Effector memory CD4-positive, alpha-beta T cell (primary cell): ENCODE data around the gene ZNF106.

Experiments
- DNase-seq, 3 donors: peaks; one replicate each; pipeline ENCODE4 v3.0.0-alpha.2; 2020
- H3K27ac ChIP-seq: 2 replicates; pipeline ENCODE4 v1.7.0; 2013; ENCODE audit warnings: mild to moderate bottlenecking, low read length, moderate library complexity; ENCODE audit not compliant: insufficient read depth, poor library complexity, severe bottlenecking
- H3K27me3 ChIP-seq: replicated peaks from 2 replicates; pipeline ENCODE4 v1.7.0; 2013; ENCODE audit warnings: mild to moderate bottlenecking, low read length; ENCODE audit not compliant: insufficient read depth, control insufficient read depth, poor library complexity, severe bottlenecking
- H3K36me3 ChIP-seq: 2 replicates; pipeline ENCODE4 v1.7.0; 2013; ENCODE audit warnings: mild to moderate bottlenecking, low read length, moderate library complexity; ENCODE audit not compliant: control insufficient read depth, insufficient read depth
- H3K4me1 ChIP-seq: 2 replicates; pipeline ENCODE4 v1.7.0; 2013; ENCODE audit warnings: low read length, mild to moderate bottlenecking; ENCODE audit not compliant: control insufficient read depth, insufficient read depth, poor library complexity, severe bottlenecking
- H3K4me3 ChIP-seq: 2 replicates; pipeline ENCODE4 v1.7.0; 2013; ENCODE audit warnings: low read length, low read depth, mild to moderate bottlenecking; ENCODE audit not compliant: insufficient read depth, poor library complexity, severe bottlenecking
- H3K9me3 ChIP-seq: 2 replicates; pipeline ENCODE4 v1.7.0; 2013; ENCODE audit warnings: mild to moderate bottlenecking, low read length, moderate library complexity; ENCODE audit not compliant: control insufficient read depth
- total RNA-seq, 3 donors: gene quantifications; one replicate each; lab custom pipeline; 2026; lab: John Stamatoyannopoulos, UW

The ZNF106 gene
- total RNA-seq = 91.5 to 136 (median 116) reads per million in 3 donors

GRCh38 chr15:42490671-42491538, at the start of gene ZNF106:
Gene ZNF106 (minus strand): TSS chr15:42491141. CDS start chr15:42472289, 18,852 bp downstream.
- H3K4me1 ChIP-seq = peaks cover 4% of the 10 kb centered on the region
- peak within 1 kb of the TSS; percentile 77 for H3K27ac ChIP-seq

DNA sequence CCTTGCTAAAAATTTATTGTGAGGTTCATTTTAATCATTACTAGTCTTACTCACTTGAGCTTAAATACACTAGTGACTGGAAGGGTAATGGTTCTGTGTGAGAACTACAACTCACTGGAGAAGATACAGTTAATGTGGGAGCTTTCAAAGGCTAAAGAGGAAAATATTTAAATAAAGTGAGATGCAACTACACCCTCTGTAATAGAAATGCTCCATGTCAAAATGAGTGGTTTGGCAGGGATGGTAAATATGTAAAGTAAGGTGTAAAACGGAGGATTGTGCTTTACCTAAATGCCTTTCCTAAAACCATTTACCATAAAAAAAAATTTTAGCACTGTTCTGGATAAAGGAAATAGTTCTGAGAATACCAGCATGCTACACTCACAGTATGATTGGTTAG, 42.3 kb upstream of the ZNF106 start:
- no peak overlapping the region for H3K27ac ChIP-seq
- no peak for DNase-seq
- no peaks in the 10 kb centered on the region for H3K9me3 ChIP-seq
- H3K36me3 ChIP-seq = peaks cover 14% of the 10 kb centered on the region
- H3K4me3 ChIP-seq = no peak overlapping the region
- no peaks in the 10 kb centered on the region for H3K4me1 ChIP-seq
- H3K27me3 ChIP-seq = no peaks in the 10 kb centered on the region

More at GRCh38 chr15:42490671-42491538, at the start of gene ZNF106:
- Histone ChIP-seq H3K27me3 (no peaks in the 10 kb centered on the region), H3K9me3 (no peaks in the 10 kb centered on the region), H3K4me3 (peak within 1 kb of the TSS; percentile 90), H3K36me3 (no peaks in the 10 kb centered on the region)
- peak; percentile 81 to 85 (median 81) for DNase-seq

DNA sequence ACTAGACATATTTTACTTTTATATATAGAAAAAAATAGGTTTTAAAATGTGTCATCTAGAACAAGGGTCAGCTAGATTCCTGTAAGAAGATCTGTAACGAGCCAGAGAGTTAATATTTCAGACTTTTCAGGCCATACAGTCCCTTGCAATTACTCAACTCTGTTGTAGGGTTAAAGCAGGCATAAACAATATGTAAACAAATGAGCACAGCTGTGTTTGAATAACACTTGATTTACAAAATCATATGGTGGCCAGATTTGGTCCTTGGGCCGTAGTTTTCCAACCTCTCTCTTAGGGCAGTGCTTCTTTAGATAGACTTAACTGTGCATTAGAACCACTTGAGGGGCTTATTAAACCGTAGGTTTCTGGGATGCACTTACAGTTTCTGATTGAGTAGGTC, 38.0 kb upstream of the ZNF106 start:
- no peak overlapping the region for H3K27ac ChIP-seq
- peaks cover 17% of the 10 kb centered on the region for H3K36me3 ChIP-seq

DNA sequence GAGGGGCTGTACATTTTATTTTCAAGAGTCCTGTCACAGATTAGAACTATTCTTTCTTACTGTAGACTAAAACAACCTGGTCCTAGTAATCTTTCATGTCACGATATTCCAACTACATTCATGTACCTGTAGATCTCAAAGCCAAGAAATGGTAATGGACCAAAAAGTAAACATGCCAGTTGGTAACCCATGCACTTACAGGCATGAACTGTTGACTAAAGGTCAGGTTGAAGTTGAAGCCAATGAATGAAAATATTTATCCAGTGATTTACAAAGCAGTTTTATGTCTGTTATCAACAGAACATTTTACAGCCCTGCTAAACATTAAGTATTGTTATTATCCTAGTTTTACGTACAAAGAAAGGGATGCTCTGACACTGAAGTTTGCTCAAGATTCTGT, 32.4 kb upstream of the ZNF106 start:
- Histone ChIP-seq H3K4me3 (no peak overlapping the region), H3K9me3 (no peaks in the 10 kb centered on the region), H3K27me3 (no peaks in the 10 kb centered on the region), H3K4me1 (no peaks in the 10 kb centered on the region), H3K27ac (no peak overlapping the region), H3K36me3 (peaks cover 9% of the 10 kb centered on the region)
- no peak for DNase-seq

More for the DNA sequence above, 38.0 kb upstream of the ZNF106 start:
- no peaks in the 10 kb centered on the region for H3K4me1 ChIP-seq
- DNase-seq = no peak
- H3K27me3 ChIP-seq = no peaks in the 10 kb centered on the region
- H3K4me3 ChIP-seq = no peak overlapping the region
- H3K9me3 ChIP-seq = no peaks in the 10 kb centered on the region

DNA sequence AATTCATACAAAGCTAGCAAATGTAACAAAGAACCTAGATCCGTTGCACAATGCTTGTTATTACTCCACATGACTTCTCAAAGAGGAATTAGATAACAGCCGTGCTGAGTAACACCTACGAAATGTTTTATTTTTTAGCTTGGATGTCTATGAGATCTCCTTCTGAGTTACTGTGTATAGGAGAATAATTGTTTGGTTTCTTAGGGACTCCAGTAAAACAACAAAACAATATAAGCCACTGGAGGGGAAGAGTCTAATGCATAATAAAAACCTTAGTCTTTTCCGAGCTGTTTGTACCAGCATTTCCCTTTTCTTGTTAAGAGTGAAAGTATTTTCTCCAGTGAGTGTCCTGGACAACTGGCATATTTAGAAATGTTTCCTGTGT, 20.1 kb upstream of the ZNF106 start:
- no peaks in the 10 kb centered on the region for H3K9me3 ChIP-seq
- peaks cover 18% of the 10 kb centered on the region for H3K36me3 ChIP-seq
- H3K4me3 ChIP-seq = no peak overlapping the region
- no peak overlapping the region for H3K27ac ChIP-seq
- H3K27me3 ChIP-seq = no peaks in the 10 kb centered on the region
- no peak for DNase-seq
- no peaks in the 10 kb centered on the region for H3K4me1 ChIP-seq

- no peaks in the 10 kb centered on the region for H3K9me3 ChIP-seq
- no peaks in the 10 kb centered on the region for H3K4me1 ChIP-seq
- peaks cover 18% of the 10 kb centered on the region for H3K36me3 ChIP-seq
- no peak overlapping the region for H3K27ac ChIP-seq
- no peak for DNase-seq
- no peak overlapping the region for H3K4me3 ChIP-seq
- no peaks in the 10 kb centered on the region for H3K27me3 ChIP-seq
Measured at GRCh38 chr15:42510258-42511006, 19.5 kb upstream of the ZNF106 start.

GRCh38 chr15:42508263-42508690, 17.3 kb upstream of the ZNF106 start:
- DNase-seq = no peak
- no peak overlapping the region for H3K4me3 ChIP-seq
- no peaks in the 10 kb centered on the region for H3K9me3 ChIP-seq
- no peaks in the 10 kb centered on the region for H3K4me1 ChIP-seq
- peaks cover 1% of the 10 kb centered on the region for H3K36me3 ChIP-seq
- H3K27ac ChIP-seq = no peak overlapping the region
- H3K27me3 ChIP-seq = no peaks in the 10 kb centered on the region

DNA sequence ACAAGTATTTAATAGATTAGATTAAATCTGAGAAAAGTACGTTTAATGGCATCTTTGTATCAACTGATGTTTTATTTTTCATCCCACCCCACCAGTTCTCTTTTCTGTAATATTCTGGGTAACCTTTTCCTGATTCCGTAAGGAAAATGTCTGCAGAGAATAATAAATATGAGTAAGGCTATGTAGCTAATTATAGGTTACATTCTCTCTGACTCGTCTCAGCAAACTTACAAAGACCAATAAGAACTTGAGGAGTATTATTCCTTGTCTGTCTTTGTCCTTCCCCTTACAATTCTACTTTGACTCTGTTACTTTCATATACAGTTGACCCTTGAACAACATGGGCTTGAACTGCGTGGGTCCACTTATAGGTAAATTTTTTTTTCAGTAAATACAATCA, 16.6 kb upstream of the ZNF106 start:
- Histone ChIP-seq H3K27me3 (no peaks in the 10 kb centered on the region), H3K9me3 (no peaks in the 10 kb centered on the region), H3K4me1 (no peaks in the 10 kb centered on the region), H3K4me3 (no peak overlapping the region), H3K36me3 (no peaks in the 10 kb centered on the region), H3K27ac (no peak overlapping the region)
- no peak for DNase-seq

DNA sequence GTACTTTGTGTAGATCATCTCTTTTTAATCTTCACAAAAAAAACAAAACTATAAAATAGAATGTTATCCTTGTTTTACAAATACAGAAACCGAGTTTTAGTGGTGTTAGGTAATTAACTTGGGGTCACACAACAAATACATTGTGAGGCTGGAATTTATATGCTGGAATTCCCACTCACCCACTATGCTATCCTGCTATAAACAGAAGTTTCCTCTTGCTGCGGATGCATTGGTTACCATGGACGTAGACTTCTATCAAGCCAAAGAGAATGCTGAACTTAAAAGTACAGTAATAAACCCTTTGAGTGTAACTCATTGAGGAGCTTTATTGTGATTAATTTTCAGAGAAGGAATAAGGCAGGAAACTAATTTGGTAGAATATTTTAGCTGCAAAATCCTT, 13.7 kb upstream of the ZNF106 start:
- Histone ChIP-seq H3K9me3 (no peaks in the 10 kb centered on the region), H3K36me3 (no peaks in the 10 kb centered on the region), H3K4me1 (no peaks in the 10 kb centered on the region), H3K4me3 (no peak overlapping the region), H3K27me3 (no peaks in the 10 kb centered on the region), H3K27ac (no peak overlapping the region)
- no peak for DNase-seq

- Histone ChIP-seq H3K27ac (no peak overlapping the region), H3K36me3 (no peaks in the 10 kb centered on the region), H3K27me3 (no peaks in the 10 kb centered on the region), H3K9me3 (no peaks in the 10 kb centered on the region), H3K4me1 (no peaks in the 10 kb centered on the region), H3K4me3 (no peak overlapping the region)
- no peak for DNase-seq
Measured at GRCh38 chr15:42503825-42504224, 12.9 kb upstream of the ZNF106 start.
